ENCODE data around the gene AHCTF1.
"Not testable (repeated sequence)": the region's sequence is repeated elsewhere in the genome, so short reads cannot be mapped to it uniquely, and the experiment has no call there.

The AHCTF1 gene

DNA sequence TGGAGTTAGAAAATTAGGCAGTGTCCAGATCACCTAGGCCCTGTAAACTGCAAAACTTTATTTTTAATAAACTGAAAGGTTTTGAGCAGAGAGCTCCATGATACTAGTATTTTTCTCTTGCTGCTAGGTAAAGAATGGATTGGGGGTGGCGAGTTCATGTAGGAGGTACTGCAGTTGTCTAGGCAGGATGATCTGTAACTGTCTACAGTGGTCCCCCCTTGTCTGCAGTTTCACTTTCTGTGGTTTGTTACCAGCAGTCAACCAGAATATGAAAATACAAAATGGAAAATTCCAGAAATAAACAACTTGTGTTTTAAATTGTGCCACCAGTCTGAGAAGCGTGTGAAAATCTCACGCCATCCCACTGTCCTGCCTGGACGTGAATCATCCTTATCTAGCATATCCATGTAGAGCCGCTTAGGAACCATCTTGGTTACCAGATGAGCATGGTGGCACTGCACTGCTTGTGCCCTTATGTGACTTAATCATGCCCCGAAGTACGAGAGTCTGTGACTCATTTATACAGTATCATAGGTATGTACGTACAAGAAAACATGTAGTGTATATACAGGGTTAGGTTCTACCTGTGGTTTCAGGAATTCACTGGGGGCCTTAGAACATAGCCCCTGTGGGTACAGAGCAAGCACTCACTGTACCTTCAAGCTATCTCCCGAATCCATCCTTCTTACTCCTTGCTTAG, 94.2 kb downstream of the AHCTF1 start:
- no peak for DNase-seq

- DNase-seq, result peak; percentile 10
These were observed 95.4 kb downstream of the AHCTF1 start for GRCh38 chr1:246836209-246836966.

DNA sequence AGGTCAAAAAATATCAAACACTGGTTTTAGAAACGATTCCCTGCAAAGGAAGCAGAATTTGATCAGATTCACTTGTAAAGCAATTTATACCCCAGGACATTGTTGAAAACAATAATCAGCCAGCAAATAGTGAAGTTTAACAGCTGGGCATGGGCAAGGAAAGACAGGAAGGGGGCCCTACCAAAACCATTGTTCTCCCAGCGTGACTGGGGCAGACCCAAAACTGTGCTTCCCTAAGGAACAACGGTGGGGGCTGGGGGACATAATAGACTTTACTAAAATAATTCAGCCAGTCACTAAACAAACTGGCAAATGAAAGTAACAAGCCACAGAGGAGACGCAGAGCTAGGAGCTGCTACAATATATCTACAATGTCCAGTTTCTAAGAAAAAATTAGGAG, 100.2 kb downstream of the AHCTF1 start:
- DNase-seq, result no peak

DNA sequence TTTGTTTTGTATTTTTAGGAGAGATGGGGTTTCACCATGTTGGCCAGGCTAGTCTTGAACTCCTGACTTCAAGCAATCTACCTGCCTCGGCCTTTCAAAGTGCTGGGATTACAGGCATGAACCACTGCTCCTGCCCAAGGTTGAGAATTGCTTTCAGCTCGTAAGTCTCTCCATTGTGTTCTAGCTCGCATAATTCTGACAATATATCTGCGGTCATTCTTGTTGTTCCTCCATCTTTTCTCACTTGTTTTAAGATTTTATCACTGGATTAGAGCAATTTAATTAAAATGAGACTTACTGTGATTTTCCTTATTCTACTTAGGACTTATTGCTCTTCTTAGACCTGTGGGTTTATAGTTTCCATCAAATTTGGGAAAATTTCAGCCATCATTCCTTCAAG, 102.9 kb downstream of the AHCTF1 start:
- no peak for DNase-seq

DNA sequence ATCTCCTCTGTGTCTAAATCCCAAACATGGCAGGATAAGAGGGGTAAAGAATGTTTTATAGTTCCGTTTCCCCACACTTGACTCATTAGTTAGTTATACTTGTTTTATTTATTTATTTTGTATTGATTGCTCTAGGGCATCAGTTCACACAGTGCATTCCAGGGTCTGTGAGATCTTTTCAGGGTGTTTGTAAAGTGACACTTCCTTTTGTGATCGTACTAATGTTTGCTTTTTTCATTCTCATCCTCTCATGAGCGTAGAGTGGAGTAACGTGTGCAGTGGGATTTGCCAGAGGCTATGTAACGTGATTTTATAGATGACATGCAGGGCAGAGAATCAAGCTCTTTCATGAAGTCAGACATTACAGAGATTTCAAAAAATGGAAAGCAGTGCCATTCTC, 104.4 kb downstream of the AHCTF1 start:
- DNase-seq, result no peak

DNA sequence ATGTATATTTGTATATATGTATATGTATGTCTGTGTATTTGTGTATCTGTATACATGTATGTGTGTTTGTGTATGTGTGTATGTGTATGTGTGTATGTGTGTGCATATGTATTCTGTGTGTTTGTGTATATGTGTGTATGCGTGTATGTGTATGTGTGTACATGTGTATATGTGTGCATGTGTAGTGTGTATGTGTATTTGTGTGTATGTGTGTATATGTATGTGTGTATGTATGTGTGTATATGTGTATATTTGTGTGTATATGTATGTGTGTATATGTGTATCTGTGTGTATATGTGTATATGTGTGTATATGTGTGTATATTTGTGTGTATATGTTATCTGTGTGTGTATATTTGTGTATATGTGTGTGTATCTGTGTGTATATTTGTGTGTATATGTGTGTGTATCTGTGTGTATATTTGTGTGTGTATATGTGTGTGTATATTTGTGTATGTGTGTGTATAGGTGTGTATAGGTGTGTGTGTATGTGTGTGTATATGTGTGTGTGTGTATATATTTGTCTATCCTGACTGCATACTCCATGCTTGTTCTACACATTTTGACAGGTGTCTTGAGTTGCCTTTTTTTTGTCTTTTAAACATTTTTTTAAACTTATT, 106.1 kb downstream of the AHCTF1 start:
- DNase-seq, result no peak

- DNase-seq, result no peak
These were observed 107.2 kb downstream of the AHCTF1 start for GRCh38 chr1:246824541-246824940.

- not testable (repeated sequence) for DNase-seq
These were observed 109.6 kb downstream of the AHCTF1 start for GRCh38 chr1:246822154-246822553.

GRCh38 chr1:246820666-246821065, 111.1 kb downstream of the AHCTF1 start:
- DNase-seq, result no peak

- DNase-seq, result not testable (repeated sequence)
These were observed 114.0 kb downstream of the AHCTF1 start for GRCh38 chr1:246817778-246818177.

GRCh38 chr1:246815693-246816270, 116.0 kb downstream of the AHCTF1 start:
- no peak for DNase-seq

DNA sequence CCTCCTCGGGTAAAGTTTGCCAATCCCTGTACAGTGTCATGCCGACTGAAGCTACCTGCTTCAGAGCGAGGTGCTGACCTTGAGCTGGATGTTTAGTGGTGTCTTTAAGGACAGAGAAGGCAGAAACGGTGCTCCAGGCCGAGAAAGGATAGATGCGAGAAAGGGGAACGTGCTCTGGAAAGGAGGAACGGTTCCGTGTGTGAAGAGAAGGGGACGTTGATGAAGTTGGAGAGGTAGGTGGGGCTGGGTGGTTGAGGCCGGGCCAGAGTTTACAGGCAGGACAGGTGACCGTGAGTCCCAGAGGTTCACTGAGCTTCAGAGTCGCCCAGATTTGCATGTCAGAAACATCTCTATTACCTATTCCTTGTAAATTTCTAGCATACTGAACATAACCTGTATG, 116.9 kb downstream of the AHCTF1 start:
- DNase-seq, result no peak

DNA sequence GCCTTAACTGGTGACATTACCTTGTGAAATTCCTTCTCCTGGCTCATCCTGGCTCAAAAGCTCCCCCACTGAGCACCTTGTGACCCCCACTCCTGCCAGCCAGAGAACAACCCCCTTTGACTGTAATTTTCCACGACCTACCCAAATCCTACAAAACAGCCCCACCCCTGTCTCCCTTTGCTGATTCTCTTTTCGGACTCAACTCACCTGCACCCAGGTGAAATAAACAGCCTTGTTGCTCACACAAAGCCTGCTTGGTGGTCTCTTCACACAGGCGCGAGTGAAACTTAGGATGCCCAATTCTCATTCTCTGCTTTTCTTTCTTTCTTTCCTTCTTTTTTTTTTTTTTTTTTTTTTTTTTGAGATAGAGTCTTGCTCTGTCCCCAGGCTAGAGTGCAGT, 118.4 kb downstream of the AHCTF1 start:
- DNase-seq, result not testable (repeated sequence)

GRCh38 chr1:246811985-246812384, 119.8 kb downstream of the AHCTF1 start:
- DNase-seq, result no peak

DNA sequence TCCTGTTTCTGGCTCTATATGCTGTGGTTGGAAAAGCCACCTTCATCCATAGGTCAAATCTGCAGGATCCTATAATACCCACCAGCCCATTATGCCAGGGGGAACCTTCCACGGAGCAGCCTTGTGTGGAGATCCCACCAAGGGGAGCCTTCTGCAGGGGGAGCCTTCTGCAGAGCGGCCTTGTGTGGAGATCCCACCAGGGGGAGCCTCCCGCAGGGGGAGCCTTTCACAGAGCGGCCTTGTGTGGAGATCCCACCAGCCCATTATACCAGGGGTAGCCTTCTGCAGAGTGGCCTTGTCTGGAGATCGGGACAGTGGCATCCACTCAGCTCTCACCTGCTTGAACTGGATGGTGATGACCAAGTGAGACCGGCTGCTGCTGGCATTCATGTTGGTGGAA, 122.3 kb downstream of the AHCTF1 start:
- no peak for DNase-seq

- no peak for DNase-seq
These were observed 126.5 kb downstream of the AHCTF1 start for GRCh38 chr1:246805135-246805716.

- DNase-seq, result no peak
These were observed 127.9 kb downstream of the AHCTF1 start for GRCh38 chr1:246803883-246804282.

DNA sequence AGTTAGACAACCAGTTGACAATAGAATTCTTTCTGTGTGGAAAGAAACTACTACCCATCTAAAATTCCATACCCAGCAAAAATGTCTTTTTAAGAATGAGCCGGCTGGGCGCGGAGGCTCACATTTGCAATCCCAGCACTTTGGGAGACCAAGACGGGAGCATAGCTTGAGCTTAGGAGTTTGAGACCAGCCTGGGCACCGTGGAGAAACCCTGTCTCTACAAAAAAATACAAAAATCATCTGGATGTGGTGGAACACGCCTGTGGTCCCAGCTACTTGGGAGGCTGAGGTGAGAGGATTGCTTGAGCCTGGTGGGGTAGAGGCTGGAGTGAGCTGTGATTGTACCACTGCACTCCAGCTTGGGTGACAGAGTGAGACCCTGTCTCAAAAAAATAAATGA, 128.4 kb downstream of the AHCTF1 start:
- no peak for DNase-seq

DNA sequence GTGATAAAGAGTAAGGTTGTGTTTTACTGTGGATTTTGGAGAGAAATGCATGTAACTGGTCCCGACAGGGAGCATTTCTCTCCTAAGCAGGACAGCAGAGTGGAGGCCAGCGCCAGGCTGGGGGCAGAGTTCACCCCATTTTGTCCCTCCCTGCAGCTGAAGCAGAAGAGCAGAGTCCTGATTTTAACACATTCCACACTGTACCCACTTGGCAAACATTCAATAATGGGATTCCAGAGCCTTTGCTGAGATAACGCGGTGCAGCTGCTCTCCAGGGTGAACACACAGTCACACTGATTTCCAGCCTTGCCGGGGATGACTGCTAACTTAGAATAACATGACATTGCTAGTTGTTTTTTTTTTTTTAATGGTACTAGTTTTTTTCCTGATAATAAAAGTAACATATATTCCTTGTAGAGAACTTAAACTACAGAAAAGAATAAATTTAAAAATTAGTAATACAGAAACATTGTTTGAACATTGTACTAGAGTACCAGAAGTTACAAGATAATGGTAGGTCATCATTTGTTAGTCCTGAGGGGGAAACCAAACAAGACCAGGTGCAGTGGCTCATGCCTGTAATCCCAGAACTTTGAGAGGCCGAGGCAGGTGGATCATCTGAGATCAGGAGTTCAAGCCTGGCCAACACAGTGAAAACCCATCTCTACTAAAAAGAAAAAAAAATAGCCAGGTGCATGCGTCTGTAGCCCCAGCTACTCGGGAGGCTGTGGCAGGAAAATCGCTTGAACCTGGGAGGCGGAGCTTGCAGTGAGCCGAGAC, 130.3 kb downstream of the AHCTF1 start:
- DNase-seq, result no peak

DNA sequence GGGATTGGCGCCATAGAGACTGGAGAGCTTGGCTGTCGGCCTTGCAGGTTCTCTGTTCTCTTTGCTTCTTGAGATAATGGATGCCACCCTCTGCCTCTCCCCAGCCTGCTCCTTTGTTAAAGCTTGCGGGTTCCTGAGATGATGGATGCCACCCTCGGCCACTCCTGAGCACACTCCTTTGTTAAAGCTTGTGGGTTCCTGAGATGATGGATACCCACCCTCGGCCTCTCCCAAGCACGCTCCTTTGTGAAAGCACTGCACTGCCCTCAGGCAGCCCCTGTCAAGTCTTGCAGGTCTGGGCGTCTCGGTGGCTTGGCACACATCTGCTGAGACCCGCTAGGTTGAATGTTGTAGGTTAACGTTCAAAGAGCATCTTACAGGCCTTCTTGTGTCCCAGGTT, 131.0 kb downstream of the AHCTF1 start:
- no peak for DNase-seq

DNA sequence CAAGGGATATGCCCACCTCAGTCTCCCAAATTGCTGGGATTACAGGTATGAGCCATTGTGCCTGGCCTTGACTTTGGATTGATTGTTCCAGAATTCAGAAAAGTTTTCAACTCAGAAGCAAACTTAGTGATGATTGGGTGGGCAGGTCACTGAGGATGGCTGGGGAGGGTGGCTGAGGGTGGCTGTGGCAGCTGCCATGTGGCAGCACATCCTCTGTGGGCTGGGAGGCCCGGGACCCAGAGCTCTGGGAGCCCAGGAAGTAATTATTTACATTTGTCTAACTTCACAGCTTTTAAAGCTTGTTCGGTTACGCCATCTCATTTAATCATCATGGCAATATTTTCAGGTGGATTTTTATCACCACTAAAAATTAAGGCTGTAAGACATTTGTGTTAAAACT, 131.4 kb downstream of the AHCTF1 start:
- no peak for DNase-seq
